Testis (tissue), 3 donors: ENCODE data around the gene TBC1D7. TPM values are rescaled to one million over a fixed set of nuclear protein-coding genes. Genes with fewer than 3 reads are reported as not detected.

Source experiments
- DNase-seq: peaks from one replicate; pipeline ENCODE4 v3.0.0-alpha.2; 2019
- H3K27ac ChIP-seq, 2 donors: fragments of 200-600 bp; sonication (generic); one replicate each; pipeline ENCODE4 v1.5.1; 2019
- H3K27me3 ChIP-seq: fragments of 200-600 bp; sonication (generic); one replicate; pipeline ENCODE4 v1.5.1; 2019
- H3K36me3 ChIP-seq: fragments of 200-600 bp; sonication (generic); one replicate; pipeline ENCODE4 v1.5.1; 2017; ENCODE audit warnings: low read depth; ENCODE audit errors: missing control alignments
- H3K4me1 ChIP-seq: fragments of 200-600 bp; sonication (generic); one replicate; pipeline ENCODE4 v1.5.1; 2019
- H3K4me3 ChIP-seq, 2 donors: fragments of 200-600 bp; sonication (generic); one replicate each; pipeline ENCODE4 v1.5.1; 2017 to 2019
- H3K9me3 ChIP-seq: fragments of 200-600 bp; sonication (generic); one replicate; pipeline ENCODE4 v1.5.1; 2017
- CTCF ChIP-seq, 3 experiments: fragments of 450-650 bp in 2 of 3; fragments of 200-600 bp in 1 of 3; sonication (generic) in 1 of 3; IDR thresholded peaks; one replicate each; pipeline ENCODE4 v1.5.1; 2016 to 2019; ENCODE audit warnings: antibody characterized with exemption in 3 of 3, mild to moderate bottlenecking in 2 of 3, moderate library complexity in 1 of 3
- POLR2A ChIP-seq: fragments of 450-650 bp; IDR thresholded peaks from one replicate; pipeline ENCODE4 v1.6.1; 2017; ENCODE audit warnings: antibody characterized with exemption, mild to moderate bottlenecking, moderate library complexity
- WGBS, 2 donors: methylation state at CpG; one replicate each; pipeline ENCODE4 v1.1.5; 2018; 5-methylcytosine and 5-hydroxymethylcytosine counted together
- intact Hi-C: fragments of 100-400 bp; cut with DNase I; formaldehyde crosslinking; loops from one replicate; pipeline ENCODE4 v1.15.1; 2023; ENCODE audit warnings: low total_unique reads
- polyA plus RNA-seq: library from polyadenylated mRNA; stranded (reverse); fragments of 350-450 nt; fragmentation: Illumina TruSeq; extraction: RNeasy Lipid Tissue Mini Kit (QIAGEN cat#74804); gene quantifications from one replicate; pipeline ENCODE4 v1.2.3, GENCODE V29; 2014; ENCODE audit warnings: low read depth, low replicate concordance; ENCODE audit not compliant: insufficient read depth
- total RNA-seq, 2 donors: library from RNA; depleted of rRNA; stranded (reverse); fragments of >200 nt; gene quantifications; one replicate each; pipeline ENCODE4 v1.2.3, GENCODE V29; 2016

TBC1D7 gene
- total and polyA plus RNA-seq, 3 donors from 2014 or later, result 24.2 to 48.0 (median 28.0) TPM

DNA sequence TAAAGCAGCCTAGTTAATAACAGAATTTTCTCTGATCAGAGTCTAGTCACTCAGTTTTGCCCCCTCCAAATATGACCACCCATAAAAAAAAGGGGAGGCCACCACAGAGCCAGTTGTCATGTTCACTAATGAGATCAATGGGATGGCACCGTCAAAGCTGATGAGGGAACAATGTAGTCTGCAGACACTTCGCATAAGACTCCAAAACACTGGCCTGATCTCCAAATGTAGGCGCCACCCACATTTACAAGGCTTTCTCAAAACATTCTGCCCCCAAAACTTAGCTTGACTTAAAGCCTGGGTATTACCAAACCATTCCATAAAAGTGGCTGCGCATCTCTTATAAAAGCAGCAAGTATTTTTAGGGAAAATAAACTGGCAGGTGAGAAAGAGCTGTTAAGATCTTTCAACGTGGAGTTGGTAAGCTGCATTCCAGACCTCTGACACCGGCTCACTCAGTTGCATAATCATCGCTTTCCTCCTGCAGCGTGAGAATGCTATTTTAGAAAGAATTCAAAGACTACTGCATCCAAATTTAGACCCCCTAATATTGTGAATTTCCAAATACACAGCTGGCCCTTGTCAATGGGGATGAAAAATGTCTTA, 59.3 kb downstream of the TBC1D7 start:
- Histone ChIP-seq H3K9me3 (no peaks in the 10 kb centered on the region), H3K36me3 (no peaks in the 10 kb centered on the region), H3K4me1 (no peaks in the 10 kb centered on the region), H3K4me3 (no peak overlapping the region), H3K27ac (no peak overlapping the region), H3K27me3 (no peaks in the 10 kb centered on the region)
- DNase-seq, result no peak
- intact Hi-C loops, result no loop called here
- TF ChIP-seq CTCF (IDR thresholded peaks at IDR 0.05) (no peak), POLR2A (no peak)
- 60 to 65% methylated on average over 8 of the region's 8 CpGs for WGBS, 2 donors

DNA sequence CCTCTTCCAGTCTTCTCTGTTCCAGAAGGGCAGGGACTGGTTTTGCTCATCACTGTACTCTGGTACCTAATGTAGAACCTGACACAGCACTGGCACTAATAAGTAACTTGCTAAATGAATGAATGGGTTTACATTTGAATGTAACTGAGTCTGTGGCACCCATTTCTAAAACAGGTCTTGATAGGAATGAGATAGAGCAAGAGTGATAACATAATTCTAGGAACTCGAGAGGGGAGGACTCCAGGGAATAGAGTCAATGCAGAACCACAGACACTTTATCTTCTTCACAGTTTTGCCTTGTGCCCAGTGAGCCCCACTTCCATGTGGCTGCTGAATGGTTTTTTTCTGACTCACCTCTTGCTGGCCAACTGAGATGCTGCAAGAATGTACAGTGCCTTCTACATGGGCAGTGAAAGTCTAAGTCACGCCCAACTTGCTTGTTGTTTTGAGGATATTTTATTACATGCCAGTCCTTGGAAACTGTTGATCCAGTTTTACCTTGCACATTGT, 61.1 kb downstream of the TBC1D7 start:
- no peak for DNase-seq
- H3K9me3 ChIP-seq, result no peaks in the 10 kb centered on the region
- WGBS, 2 donors, result 93% methylated on average over 2 of the region's 2 CpGs
- intact Hi-C loops, result no loop called here
- no peak overlapping the region for H3K4me3 ChIP-seq
- H3K36me3 ChIP-seq, result no peaks in the 10 kb centered on the region
- H3K4me1 ChIP-seq, result no peaks in the 10 kb centered on the region
- no peak for TF ChIP-seq POLR2A
- TF ChIP-seq CTCF (IDR thresholded peaks at IDR 0.05), result no peak
- H3K27ac ChIP-seq, result no peak overlapping the region
- H3K27me3 ChIP-seq, result no peaks in the 10 kb centered on the region

GRCh38 chr6:13263669-13264068, 64.7 kb downstream of the TBC1D7 start:
- no peak overlapping the region for H3K27ac ChIP-seq
- H3K4me3 ChIP-seq, result no peak overlapping the region
- no peaks in the 10 kb centered on the region for H3K9me3 ChIP-seq
- no peak for DNase-seq
- H3K36me3 ChIP-seq, result no peaks in the 10 kb centered on the region
- no peaks in the 10 kb centered on the region for H3K4me1 ChIP-seq
- TF ChIP-seq POLR2A (no peak), CTCF (IDR thresholded peaks at IDR 0.05) (no peak)
- WGBS, 2 donors, result 86 to 89% methylated on average over 6 of the region's 6 CpGs
- intact Hi-C loops, result no loop called here
- no peaks in the 10 kb centered on the region for H3K27me3 ChIP-seq

DNA sequence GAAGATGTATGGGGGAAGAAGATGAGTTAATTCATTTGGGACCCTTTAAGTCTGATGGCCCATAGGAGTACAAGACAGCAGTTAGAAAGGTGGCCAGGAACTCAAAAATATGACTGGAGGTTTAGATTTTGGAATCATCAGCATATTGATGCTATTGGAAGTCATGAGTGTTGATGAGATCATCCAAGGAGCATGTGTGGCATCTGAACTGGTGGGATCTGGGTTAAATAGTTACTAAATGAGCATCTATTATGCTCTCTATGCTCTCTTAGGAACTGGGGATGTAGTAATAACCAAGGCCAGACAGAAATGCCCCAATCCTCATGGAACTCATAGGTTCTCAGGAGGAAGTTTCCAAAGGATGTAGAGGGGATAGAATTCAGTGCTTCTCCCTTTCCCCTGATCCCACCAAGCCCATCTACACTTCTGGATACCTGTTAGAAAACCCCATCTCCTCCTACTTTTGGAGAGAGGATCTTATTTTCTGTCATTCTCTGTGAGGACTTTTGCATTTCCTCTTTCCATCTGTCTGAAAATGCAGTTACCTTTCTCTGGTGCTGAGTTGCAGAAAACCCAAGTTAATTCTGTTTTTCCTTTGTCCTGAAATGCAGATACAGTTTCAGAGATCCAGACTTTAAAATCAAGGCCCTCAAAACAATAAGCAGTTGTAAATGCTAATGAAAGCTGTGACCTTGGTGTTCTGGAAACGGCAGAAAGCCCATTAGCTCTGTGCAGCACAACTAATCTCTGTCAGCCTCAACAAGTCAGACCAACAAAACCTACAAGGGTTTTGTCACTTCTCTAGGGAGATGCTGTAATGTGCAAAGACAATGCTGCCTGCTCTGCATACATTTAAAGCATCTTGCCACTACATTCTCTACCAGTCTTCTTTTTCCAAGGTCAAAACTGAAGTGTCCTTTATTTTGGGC, 65.8 kb downstream of the TBC1D7 start:
- Histone ChIP-seq H3K4me1 (no peaks in the 10 kb centered on the region), H3K4me3 (no peak overlapping the region), H3K27me3 (no peaks in the 10 kb centered on the region), H3K27ac (no peak overlapping the region), H3K9me3 (no peaks in the 10 kb centered on the region), H3K36me3 (no peaks in the 10 kb centered on the region)
- intact Hi-C loops, result no loop called here
- TF ChIP-seq POLR2A (no peak), CTCF (IDR thresholded peaks at IDR 0.05) (no peak)
- DNase-seq, result no peak
- 20 to 34% methylated on average over 1 of the region's 1 CpG for WGBS, 2 donors
